K562 (cell line): ENCODE measurements around the gene ZNF77. TPM values are rescaled to one million over a fixed set of nuclear protein-coding genes. Genes with fewer than 3 reads are reported as not detected.

ENCODE experiments used
- C11orf30 ChIP-seq: fragments of 450-650 bp; IDR thresholded peaks from 2 replicates; pipeline ENCODE4 v1.6.1; 2016; ENCODE audit warnings: low read depth, mild to moderate bottlenecking
- CBFA2T3 ChIP-seq: fragments of 450-650 bp; IDR thresholded peaks from 2 replicates; pipeline ENCODE4 v1.6.1; 2017
- CCNT2 ChIP-seq: IDR thresholded peaks from 2 replicates; pipeline ENCODE4 v1.6.1; 2011; ENCODE audit warnings: borderline replicate concordance, low read depth, mild to moderate bottlenecking, moderate library complexity, mixed read lengths, low read length; ENCODE audit not compliant: insufficient read length; ENCODE audit errors: extremely low read depth
- DPF2 ChIP-seq: fragments of 450-650 bp; IDR thresholded peaks from 2 replicates; pipeline ENCODE4 v1.6.1; 2016
- FOXM1 ChIP-seq, 2 experiments: fragments of 450-650 bp in 1 of 2; sonication (generic) in 1 of 2; formaldehyde crosslinking in 1 of 2; IDR thresholded peaks; 2 replicates each; pipeline versions ENCODE4 v1.6.1 to v1.9.0; 2017 to 2022; ENCODE audit warnings: low read depth in 2 of 2, mild to moderate bottlenecking in 2 of 2, missing genetic modification reagents in 1 of 2, moderate library complexity in 1 of 2
- HMG20A ChIP-seq: fragments of 450-650 bp; formaldehyde crosslinking; conservative IDR thresholded peaks from 2 replicates; pipeline ENCODE4 v1.4.0; 2020; ENCODE audit warnings: mild to moderate bottlenecking, mixed read lengths
- HMGN3 ChIP-seq: IDR thresholded peaks from 2 replicates; pipeline ENCODE4 v1.6.1; 2011; ENCODE audit warnings: borderline replicate concordance, low read depth, mild to moderate bottlenecking, mixed read lengths, low read length; ENCODE audit not compliant: insufficient read length; ENCODE audit errors: extremely low read depth
- MEF2D ChIP-seq: conservative IDR thresholded peaks from 2 replicates; pipeline ENCODE4 v1.6.1; 2016; ENCODE audit warnings: low read depth, missing genetic modification characterization, missing compliant biosample characterization
- ZFP91 ChIP-seq: sonication (generic); formaldehyde crosslinking; IDR thresholded peaks from 2 replicates; pipeline ENCODE4 v1.8.0; 2022; ENCODE audit warnings: mild to moderate bottlenecking, missing genetic modification reagents
- ZNF140 ChIP-seq: fragments of 250-450 bp; sonication (Bioruptor Pico); IDR thresholded peaks from 2 replicates; pipeline ENCODE4 v1.8.0; 2021; ENCODE audit warnings: moderate library complexity, mild to moderate bottlenecking, inconsistent platforms
- ZNF318 ChIP-seq, 2 experiments: fragments of 450-650 bp; IDR thresholded peaks; 2 replicates each; pipeline ENCODE4 v1.6.1; 2016; ENCODE audit warnings: mild to moderate bottlenecking in 2 of 2, borderline replicate concordance in 1 of 2, low read depth in 1 of 2, moderate library complexity in 1 of 2
- polyA plus RNA-seq, 8 experiments: library from polyadenylated mRNA; depleted of rRNA in 4 of 8; stranded (reverse) in 5 of 8; unstranded in 3 of 8; fragments of >200 nt; fragmentation: Nextera tagmentation in 2 of 8; fragmentation: Illumina TruSeq in 1 of 8; extraction: Ambion mirVana in 2 of 8; extraction: Trizol in 1 of 8; gene quantifications; 2 replicates each; pipeline versions ENCODE4 v1.2.1 to v1.2.3, GENCODE V29; 2011 to 2014; ENCODE audit warnings: inconsistent platforms in 1 of 8, missing spikeins in 1 of 8
- total RNA-seq, 7 experiments: library from RNA; depleted of rRNA in 6 of 7; stranded (reverse); fragments of >200 nt in 6 of 7; fragmentation: Illumina TruSeq in 2 of 7; extraction: Trizol in 2 of 7; gene quantifications; 2 replicates each; pipeline versions ENCODE4 v1.2.1 to v1.2.3, GENCODE V29; 2011 to 2021; ENCODE audit warnings: low replicate concordance in 1 of 7
- TF ChIP-seq, protein P1 (sequence below): fragments of 200-800 bp; sonication (Bioruptor generic); IDR thresholded peaks from 2 replicates; pipeline ENCODE4 v1.6.1; 2017; ENCODE audit warnings: missing genetic modification characterization, missing compliant biosample characterization
- TF ChIP-seq, protein P2 (sequence below), 2 experiments: fragments of 450-650 bp in 1 of 2; sonication (generic) in 1 of 2; formaldehyde crosslinking in 1 of 2; IDR thresholded peaks in 1 of 2; conservative IDR thresholded peaks in 1 of 2; 2 replicates each; pipeline versions ENCODE4 v1.6.1 to v1.8.1; 2016 to 2023; ENCODE audit warnings: mild to moderate bottlenecking in 2 of 2, moderate library complexity in 2 of 2, inconsistent platforms in 1 of 2, missing genetic modification reagents in 1 of 2

ZNF77 gene
- total and polyA plus RNA-seq, 9 of the 15 experiments (the other 6 are each of a cell fraction or from before 2014, with no cell fraction given): 4.3 to 14.5 (median 7.7) TPM

GRCh38 chr19:2974342-2975041 lies 29.7 kb upstream of the ZNF77 start (continued):
- TF ChIP-seq ZNF318 (IDR thresholded peaks at IDR 0.05; ENCODE audit: borderline replicate concordance in 1 of 2, low read depth in 1 of 2) (peak in 1 of 2 experiments; percentile 57; a peak in 1 of 4 replicates), HMG20A (peak; percentile 68; the same call in 1 of the 2 replicates), ZFP91 (CRISPR knock-in tag) (no peak), DPF2 (peak; percentile 80), CCNT2 (peak; percentile 62), ZNF140 (CRISPR knock-in tag) (no peak), FOXM1 (IDR thresholded peaks at IDR 0.05; ENCODE audit: low read depth) (peak; percentile 49; the same call in 1 of the 2 replicates), FOXM1 (CRISPR knock-in tag; IDR thresholded peaks at IDR 0.05; ENCODE audit: low read depth) (no peak), HMGN3 (peak; percentile 26), CBFA2T3 (peak; percentile 81), MEF2D (tag) (peak; percentile 89), C11orf30 (no peak)
- TF ChIP-seq, protein P1, sequence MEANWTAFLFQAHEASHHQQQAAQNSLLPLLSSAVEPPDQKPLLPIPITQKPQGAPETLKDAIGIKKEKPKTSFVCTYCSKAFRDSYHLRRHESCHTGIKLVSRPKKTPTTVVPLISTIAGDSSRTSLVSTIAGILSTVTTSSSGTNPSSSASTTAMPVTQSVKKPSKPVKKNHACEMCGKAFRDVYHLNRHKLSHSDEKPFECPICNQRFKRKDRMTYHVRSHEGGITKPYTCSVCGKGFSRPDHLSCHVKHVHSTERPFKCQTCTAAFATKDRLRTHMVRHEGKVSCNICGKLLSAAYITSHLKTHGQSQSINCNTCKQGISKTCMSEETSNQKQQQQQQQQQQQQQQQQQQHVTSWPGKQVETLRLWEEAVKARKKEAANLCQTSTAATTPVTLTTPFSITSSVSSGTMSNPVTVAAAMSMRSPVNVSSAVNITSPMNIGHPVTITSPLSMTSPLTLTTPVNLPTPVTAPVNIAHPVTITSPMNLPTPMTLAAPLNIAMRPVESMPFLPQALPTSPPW (CRISPR knock-in tag): peak; percentile 59
- TF ChIP-seq, protein P2, sequence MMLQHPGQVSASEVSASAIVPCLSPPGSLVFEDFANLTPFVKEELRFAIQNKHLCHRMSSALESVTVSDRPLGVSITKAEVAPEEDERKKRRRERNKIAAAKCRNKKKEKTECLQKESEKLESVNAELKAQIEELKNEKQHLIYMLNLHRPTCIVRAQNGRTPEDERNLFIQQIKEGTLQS (IDR thresholded peaks at IDR 0.05): peak; percentile 50; the same call in 1 of the 2 replicates
- TF ChIP-seq, protein P2 (CRISPR knock-in tag; conservative IDR thresholded peaks at IDR 0.05): no peak
